HCT116 (cell line): Measurements from ENCODE around the gene TAS1R1.

ENCODE experiments used
- CEBPB ChIP-seq: IDR thresholded peaks from 2 replicates; pipeline ENCODE4 v1.6.1; 2012; ENCODE audit warnings: low read depth
- ELF1 ChIP-seq: IDR thresholded peaks from 2 replicates; pipeline ENCODE4 v1.6.1; 2012; ENCODE audit warnings: low read depth, borderline replicate concordance
- EZH2 ChIP-seq: fragments of 200-600 bp; sonication (generic); IDR thresholded peaks from 2 replicates; pipeline ENCODE4 v1.6.1; 2017; ENCODE audit warnings: antibody characterized with exemption, mixed run types
- FOSL1 ChIP-seq: IDR thresholded peaks from 2 replicates; pipeline ENCODE4 v1.6.1; 2012; ENCODE audit warnings: low read depth
- POLR2AphosphoS5 ChIP-seq: IDR thresholded peaks from 2 replicates; pipeline ENCODE4 v1.6.1; 2011; ENCODE audit warnings: mild to moderate bottlenecking, low read depth, low read length, moderate library complexity
- TCF7L2 ChIP-seq: IDR thresholded peaks from 2 replicates; pipeline ENCODE4 v1.7.0; 2011; ENCODE audit warnings: borderline replicate concordance, inconsistent platforms; ENCODE audit not compliant: insufficient read depth, insufficient read length; ENCODE audit errors: extremely low read depth
- TF ChIP-seq, protein P1 (sequence below), 3 experiments: fragments of 200-600 bp in 1 of 3; sonication (generic) in 1 of 3; IDR thresholded peaks in 2 of 3; conservative IDR thresholded peaks in 1 of 3; 2 replicates each; pipeline ENCODE4 v1.5.1; 2012 to 2017; ENCODE audit warnings: low read depth in 2 of 3, low read length in 2 of 3, antibody characterized with exemption in 1 of 3, borderline replicate concordance in 1 of 3, control low read depth in 1 of 3, mild to moderate bottlenecking in 1 of 3, mixed read lengths in 1 of 3, mixed run types in 1 of 3, moderate library complexity in 1 of 3; ENCODE audit not compliant: insufficient read depth in 1 of 3
- TF ChIP-seq, protein P2 (sequence below): IDR thresholded peaks from 2 replicates; pipeline ENCODE4 v1.6.1; 2011; ENCODE audit warnings: mild to moderate bottlenecking, low read length, moderate library complexity; ENCODE audit not compliant: insufficient replicate concordance; ENCODE audit errors: extremely low read depth
- TF ChIP-seq, protein P3 (sequence below): IDR thresholded peaks from 2 replicates; pipeline ENCODE4 v1.6.1; 2012; ENCODE audit warnings: low read depth

DNA sequence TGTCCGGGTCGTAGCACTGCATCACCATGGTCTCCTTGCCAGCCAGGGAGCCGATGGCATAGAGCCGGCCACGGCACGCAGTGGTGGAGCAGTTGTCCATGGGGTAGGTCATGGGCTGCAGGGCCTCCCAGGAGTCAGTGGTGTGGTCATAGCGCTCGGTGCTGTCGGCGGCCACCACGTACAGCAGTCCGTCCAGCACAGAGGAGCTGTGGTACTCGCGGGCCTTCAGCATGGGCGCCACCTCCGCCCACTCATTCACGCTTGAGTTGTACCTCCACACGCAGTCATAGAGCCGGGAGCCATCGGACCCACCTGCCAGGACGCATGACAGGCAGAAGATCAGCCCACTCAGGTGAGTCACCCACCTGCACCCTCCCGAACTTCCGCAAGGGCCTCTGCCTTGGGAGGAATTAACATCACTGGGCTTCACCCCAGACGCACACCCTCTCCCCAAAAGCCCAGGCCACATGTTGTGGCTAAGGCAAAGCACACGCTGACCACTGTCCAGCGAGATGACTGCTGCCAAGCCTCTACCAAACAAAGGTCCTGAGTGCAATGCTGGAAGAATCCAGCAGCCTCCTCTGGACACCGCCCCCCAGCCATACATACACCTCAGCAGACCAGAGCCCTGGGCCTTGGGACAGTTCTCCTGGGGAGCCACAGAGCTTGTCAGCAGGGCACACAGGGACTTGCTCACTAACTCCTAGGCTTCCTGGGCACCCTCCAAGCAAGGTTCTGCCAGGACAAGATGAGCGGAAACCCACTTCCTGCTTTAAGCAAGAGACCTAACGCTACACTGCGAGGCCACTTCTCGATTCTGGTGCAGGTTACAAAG, 44.3 kb downstream of the TAS1R1 start:
- no peak for TF ChIP-seq EZH2
- TF ChIP-seq, protein P1, sequence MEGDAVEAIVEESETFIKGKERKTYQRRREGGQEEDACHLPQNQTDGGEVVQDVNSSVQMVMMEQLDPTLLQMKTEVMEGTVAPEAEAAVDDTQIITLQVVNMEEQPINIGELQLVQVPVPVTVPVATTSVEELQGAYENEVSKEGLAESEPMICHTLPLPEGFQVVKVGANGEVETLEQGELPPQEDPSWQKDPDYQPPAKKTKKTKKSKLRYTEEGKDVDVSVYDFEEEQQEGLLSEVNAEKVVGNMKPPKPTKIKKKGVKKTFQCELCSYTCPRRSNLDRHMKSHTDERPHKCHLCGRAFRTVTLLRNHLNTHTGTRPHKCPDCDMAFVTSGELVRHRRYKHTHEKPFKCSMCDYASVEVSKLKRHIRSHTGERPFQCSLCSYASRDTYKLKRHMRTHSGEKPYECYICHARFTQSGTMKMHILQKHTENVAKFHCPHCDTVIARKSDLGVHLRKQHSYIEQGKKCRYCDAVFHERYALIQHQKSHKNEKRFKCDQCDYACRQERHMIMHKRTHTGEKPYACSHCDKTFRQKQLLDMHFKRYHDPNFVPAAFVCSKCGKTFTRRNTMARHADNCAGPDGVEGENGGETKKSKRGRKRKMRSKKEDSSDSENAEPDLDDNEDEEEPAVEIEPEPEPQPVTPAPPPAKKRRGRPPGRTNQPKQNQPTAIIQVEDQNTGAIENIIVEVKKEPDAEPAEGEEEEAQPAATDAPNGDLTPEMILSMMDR (IDR thresholded peaks at IDR 0.05 in 2 of 3, conservative IDR thresholded peaks at IDR 0.05 in 1 of 3; ENCODE audit: borderline replicate concordance in 1 of 3, insufficient read depth in 1 of 3, low read depth in 2 of 3, low read length in 2 of 3): no peak
- TF ChIP-seq CEBPB: no peak
- TF ChIP-seq, protein P2, sequence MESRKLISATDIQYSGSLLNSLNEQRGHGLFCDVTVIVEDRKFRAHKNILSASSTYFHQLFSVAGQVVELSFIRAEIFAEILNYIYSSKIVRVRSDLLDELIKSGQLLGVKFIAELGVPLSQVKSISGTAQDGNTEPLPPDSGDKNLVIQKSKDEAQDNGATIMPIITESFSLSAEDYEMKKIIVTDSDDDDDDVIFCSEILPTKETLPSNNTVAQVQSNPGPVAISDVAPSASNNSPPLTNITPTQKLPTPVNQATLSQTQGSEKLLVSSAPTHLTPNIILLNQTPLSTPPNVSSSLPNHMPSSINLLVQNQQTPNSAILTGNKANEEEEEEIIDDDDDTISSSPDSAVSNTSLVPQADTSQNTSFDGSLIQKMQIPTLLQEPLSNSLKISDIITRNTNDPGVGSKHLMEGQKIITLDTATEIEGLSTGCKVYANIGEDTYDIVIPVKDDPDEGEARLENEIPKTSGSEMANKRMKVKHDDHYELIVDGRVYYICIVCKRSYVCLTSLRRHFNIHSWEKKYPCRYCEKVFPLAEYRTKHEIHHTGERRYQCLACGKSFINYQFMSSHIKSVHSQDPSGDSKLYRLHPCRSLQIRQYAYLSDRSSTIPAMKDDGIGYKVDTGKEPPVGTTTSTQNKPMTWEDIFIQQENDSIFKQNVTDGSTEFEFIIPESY: no peak
- no peak for TF ChIP-seq TCF7L2
- TF ChIP-seq FOSL1: no peak
- TF ChIP-seq ELF1: no peak
- TF ChIP-seq POLR2AphosphoS5: no peak
- TF ChIP-seq, protein P3, sequence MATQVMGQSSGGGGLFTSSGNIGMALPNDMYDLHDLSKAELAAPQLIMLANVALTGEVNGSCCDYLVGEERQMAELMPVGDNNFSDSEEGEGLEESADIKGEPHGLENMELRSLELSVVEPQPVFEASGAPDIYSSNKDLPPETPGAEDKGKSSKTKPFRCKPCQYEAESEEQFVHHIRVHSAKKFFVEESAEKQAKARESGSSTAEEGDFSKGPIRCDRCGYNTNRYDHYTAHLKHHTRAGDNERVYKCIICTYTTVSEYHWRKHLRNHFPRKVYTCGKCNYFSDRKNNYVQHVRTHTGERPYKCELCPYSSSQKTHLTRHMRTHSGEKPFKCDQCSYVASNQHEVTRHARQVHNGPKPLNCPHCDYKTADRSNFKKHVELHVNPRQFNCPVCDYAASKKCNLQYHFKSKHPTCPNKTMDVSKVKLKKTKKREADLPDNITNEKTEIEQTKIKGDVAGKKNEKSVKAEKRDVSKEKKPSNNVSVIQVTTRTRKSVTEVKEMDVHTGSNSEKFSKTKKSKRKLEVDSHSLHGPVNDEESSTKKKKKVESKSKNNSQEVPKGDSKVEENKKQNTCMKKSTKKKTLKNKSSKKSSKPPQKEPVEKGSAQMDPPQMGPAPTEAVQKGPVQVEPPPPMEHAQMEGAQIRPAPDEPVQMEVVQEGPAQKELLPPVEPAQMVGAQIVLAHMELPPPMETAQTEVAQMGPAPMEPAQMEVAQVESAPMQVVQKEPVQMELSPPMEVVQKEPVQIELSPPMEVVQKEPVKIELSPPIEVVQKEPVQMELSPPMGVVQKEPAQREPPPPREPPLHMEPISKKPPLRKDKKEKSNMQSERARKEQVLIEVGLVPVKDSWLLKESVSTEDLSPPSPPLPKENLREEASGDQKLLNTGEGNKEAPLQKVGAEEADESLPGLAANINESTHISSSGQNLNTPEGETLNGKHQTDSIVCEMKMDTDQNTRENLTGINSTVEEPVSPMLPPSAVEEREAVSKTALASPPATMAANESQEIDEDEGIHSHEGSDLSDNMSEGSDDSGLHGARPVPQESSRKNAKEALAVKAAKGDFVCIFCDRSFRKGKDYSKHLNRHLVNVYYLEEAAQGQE: no peak
